Choroid plexus epithelial cell (primary cell): ENCODE data around the gene ASCC2.

Experiments used
- DNase-seq: peaks from one replicate; pipeline ENCODE4 v3.0.0-alpha.2; 2010; ENCODE audit warnings: low read depth
- H3K4me3 ChIP-seq: 2 replicates; pipeline ENCODE4 v1.5.1; 2011; ENCODE audit warnings: low read depth, mild to moderate bottlenecking, control low read depth, low read length, moderate library complexity
- CTCF ChIP-seq: conservative IDR thresholded peaks from 2 replicates; pipeline ENCODE4 v1.5.1; 2011; ENCODE audit warnings: low read depth, mild to moderate bottlenecking, control low read depth, inconsistent platforms, low read length, moderate library complexity

The ASCC2 gene

GRCh38 chr22:29784451-29785361, 53.4 kb downstream of the ASCC2 start:
- peak; percentile 28 for DNase-seq
- H3K4me3 ChIP-seq: no peak overlapping the region
- no peak for TF ChIP-seq CTCF

DNA sequence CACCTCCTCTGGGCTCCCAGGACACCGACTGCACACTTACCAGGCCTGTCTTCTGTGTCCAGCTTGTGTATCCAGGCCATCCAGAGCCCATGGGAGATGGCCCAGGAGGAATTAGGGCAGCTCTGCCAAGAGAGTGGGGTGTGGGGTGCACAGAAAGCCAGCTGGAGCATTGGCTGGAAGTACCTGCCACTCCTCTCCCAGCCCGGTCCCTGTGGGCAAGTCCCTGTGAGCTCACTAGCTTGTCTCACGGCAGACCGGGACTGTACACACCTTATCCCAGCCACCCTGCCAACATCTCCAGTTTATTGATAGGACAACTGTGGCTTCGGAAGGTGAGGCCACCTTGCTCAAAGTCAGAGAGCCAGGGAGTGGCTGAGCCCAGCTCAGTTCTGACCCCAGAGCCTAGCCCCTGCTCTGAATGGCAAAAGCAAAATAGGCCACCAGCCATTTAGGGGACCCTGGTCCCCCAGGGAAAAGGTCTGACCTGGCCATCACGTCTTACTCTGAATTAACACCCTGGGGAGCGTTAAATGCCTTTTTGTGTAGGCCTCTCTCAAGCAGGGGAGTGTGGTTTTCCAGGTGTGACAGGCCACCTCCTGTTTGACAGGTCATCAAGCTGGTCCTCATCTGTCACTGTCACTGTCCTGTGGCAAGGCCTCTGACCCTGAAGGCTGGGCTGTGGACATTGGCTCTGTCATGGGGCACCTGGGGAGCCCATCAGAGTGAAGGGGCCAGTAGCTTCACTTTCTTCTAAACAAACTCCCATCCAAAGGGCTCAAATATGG, 55.8 kb downstream of the ASCC2 start:
- H3K4me3 ChIP-seq: no peak overlapping the region
- peak; percentile 9 for DNase-seq
- TF ChIP-seq CTCF: no peak

DNA sequence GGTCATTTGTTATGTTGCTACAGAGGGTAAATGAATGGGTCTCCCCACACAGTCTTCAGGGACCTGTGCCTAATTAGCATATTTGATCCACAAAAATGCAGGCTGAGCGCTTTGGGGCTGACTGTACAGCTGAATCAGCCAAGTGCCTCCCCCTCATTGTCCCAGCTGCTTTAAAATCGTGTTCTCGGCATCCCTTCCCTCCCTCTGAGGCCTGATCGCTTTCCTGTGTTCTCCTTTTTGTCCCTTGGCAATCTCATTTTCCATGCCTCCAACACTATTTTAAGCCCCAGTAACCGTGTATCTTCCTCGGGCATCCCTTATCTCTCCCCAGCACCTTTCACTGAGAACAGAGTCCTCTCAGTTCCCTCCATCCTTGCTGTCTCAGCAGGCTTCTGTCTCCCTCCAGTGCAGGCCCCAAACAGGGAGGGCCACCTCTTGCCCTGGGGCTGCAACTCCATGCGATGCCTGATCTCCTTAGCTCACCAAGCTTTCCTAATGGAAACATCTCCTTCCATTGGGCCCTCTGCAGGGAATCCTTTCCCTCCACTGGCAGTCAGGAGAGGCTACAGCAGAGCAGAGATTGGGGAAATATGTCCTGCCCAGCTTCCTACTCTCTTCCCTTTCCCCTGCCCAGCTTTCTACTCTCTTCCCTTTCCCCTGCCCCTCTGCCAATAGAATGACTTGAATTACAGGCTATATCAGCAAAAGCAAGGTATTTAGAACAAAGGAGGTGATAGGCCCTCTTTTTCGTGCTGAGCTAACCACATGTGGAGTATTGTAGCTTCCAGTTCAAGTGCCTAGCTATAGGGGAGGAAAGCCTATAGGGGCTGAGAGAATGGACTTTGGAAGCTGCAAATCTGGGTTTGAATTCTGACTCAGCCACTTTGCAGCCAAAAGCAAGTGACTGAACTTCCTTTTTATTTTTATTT, 57.1 kb downstream of the ASCC2 start:
- peak; percentile 78 for DNase-seq

GRCh38 chr22:29780220-29780619, 57.9 kb downstream of the ASCC2 start:
- no peak for TF ChIP-seq CTCF
- H3K4me3 ChIP-seq: no peak overlapping the region
- DNase-seq: no peak

More for the DNA sequence above, 57.1 kb downstream of the ASCC2 start:
- no peak overlapping the region for H3K4me3 ChIP-seq
- TF ChIP-seq CTCF: no peak

DNA sequence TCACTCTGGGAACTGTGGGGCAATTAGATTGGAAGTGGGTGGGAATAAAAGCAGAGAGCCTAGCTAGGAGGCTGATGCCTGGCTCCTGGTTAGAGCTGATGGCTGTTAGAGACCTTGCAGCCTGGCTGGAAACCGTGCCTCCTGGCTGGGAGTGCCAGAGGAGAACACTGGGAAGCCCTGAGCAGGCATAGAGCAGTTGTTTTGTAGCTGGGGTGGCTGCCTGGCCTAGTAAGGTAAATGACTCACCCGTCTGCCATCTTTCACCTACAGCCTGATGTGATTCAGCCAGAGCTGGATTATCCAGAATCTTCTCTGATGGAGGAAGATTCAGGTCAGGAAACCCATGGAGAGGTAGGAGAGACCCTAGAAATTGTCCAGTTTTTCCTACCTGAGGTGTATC, 64.8 kb downstream of the ASCC2 start:
- no peak for TF ChIP-seq CTCF
- H3K4me3 ChIP-seq: no peak overlapping the region
- peak; percentile 44 for DNase-seq

DNA sequence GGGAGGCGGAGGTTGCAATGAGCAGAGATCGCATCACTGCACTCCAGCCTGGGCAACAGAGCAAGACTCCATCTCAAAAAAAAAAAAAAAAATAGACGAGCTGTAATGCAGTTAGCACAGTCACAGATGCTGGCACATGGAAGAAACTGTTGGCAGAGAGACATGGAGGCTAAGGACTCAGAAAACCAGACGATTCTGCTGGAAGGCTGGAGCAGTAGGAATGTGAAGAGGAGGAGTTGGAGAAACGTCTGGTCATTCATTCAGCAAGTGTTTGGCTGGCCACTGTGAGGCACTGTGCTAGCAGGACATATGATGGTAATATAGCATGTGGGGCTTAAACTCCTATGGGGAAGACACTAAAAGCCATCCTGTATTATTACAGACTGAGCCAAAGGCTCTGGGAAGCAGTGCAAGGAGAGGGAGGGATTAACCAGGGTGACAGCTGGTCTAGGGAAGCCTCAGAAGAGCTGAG, 65.9 kb downstream of the ASCC2 start:
- peak; percentile 75 for DNase-seq
- peak; percentile 76 for TF ChIP-seq CTCF
- H3K4me3 ChIP-seq: no peak overlapping the region
